Smooth muscle cell (in vitro differentiated cells): ENCODE measurements around the gene MYO9A. TPM values are rescaled to one million over a fixed set of nuclear protein-coding genes. Genes with fewer than 3 reads are reported as not detected.

Source experiments
- DNase-seq: peaks from one replicate; lab custom pipeline; 2025; ENCODE audit not compliant: unreplicated experiment; lab: John Stamatoyannopoulos, UW
- H2AFZ ChIP-seq: fragments of 200-600 bp; sonication (generic); 2 replicates; pipeline ENCODE4 v1.6.0; 2016; ENCODE audit warnings: antibody characterized with exemption, low read depth, mild to moderate bottlenecking
- H3F3A ChIP-seq: fragments of 200-600 bp; sonication (generic); 2 replicates; pipeline ENCODE4 v1.6.0; 2017; ENCODE audit warnings: antibody characterized with exemption, low read depth
- H3K27ac ChIP-seq: fragments of 200-600 bp; sonication (generic); 2 replicates; pipeline ENCODE4 v1.5.1; 2016; ENCODE audit warnings: low read depth, mild to moderate bottlenecking
- H3K27me3 ChIP-seq: fragments of 200-600 bp; sonication (generic); 2 replicates; pipeline ENCODE4 v1.6.1; 2016; ENCODE audit warnings: low read depth, mild to moderate bottlenecking
- H3K36me3 ChIP-seq: fragments of 200-600 bp; sonication (generic); 2 replicates; pipeline ENCODE4 v1.5.1; 2016; ENCODE audit warnings: low read depth
- H3K4me1 ChIP-seq: fragments of 200-600 bp; sonication (generic); 2 replicates; pipeline ENCODE4 v1.5.1; 2016; ENCODE audit warnings: low read depth
- H3K4me2 ChIP-seq: fragments of 200-600 bp; sonication (generic); 2 replicates; pipeline ENCODE4 v1.6.0; 2016; ENCODE audit warnings: mild to moderate bottlenecking
- H3K4me3 ChIP-seq: fragments of 200-600 bp; sonication (generic); 2 replicates; pipeline ENCODE4 v1.5.1; 2016; ENCODE audit warnings: mild to moderate bottlenecking
- H3K79me2 ChIP-seq: fragments of 200-600 bp; sonication (generic); 2 replicates; pipeline ENCODE4 v1.6.0; 2016; ENCODE audit warnings: low read depth, mild to moderate bottlenecking
- H3K9ac ChIP-seq: fragments of 200-600 bp; sonication (generic); 2 replicates; pipeline ENCODE4 v1.6.0; 2016; ENCODE audit warnings: low read depth
- H3K9me3 ChIP-seq: fragments of 200-600 bp; sonication (generic); replicated peaks from 2 replicates; pipeline ENCODE4 v1.5.1; 2016; ENCODE audit warnings: low read depth
- H4K20me1 ChIP-seq: fragments of 200-600 bp; sonication (generic); 2 replicates; pipeline ENCODE4 v1.6.0; 2016; ENCODE audit warnings: low read depth
- WGBS: methylation state at CpG from one replicate; pipeline ENCODE4 v1.1.7; 2016; ENCODE audit warnings: low lambda C conversion rate; 5-methylcytosine and 5-hydroxymethylcytosine counted together
- polyA plus RNA-seq: library from polyadenylated mRNA; unstranded; fragments of >200 nt; fragmentation: Nextera tagmentation; extraction: Ambion mirVana; gene quantifications from 2 replicates; pipeline ENCODE4 v1.2.1, GENCODE V29; 2016
- total RNA-seq: library from RNA; depleted of rRNA; stranded (reverse); fragments of >200 nt; gene quantifications from 2 replicates; pipeline ENCODE4 v1.2.3, GENCODE V29; 2014
- TF ChIP-seq, protein P1 (sequence below): fragments of 200-600 bp; sonication (generic); IDR thresholded peaks from 2 replicates; pipeline ENCODE4 v1.5.1; 2017; ENCODE audit warnings: borderline replicate concordance, mild to moderate bottlenecking, antibody characterized with exemption; ENCODE audit not compliant: insufficient read depth, poor library complexity, severe bottlenecking

Gene MYO9A
- total and polyA plus RNA-seq, 2 experiments from 2014 or later = 10.7 to 36.9 TPM

DNA sequence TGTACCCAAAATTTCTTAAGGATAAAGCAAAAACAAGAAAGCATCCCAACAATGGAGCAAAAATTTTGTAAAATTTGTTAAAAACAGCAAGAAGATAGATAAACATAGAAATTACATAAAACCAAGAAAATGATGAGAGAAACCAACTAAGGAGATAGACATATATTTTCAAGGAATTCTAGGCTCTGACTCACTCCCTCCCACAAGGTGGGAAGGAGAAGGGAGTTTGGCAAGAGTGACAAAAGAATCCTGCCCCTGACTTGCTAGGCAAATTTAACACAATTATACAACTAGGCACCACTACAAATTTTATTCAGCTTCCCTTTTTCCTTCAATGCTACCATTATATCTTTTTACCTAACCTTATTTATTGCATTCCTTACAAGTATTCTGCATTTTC is 70.9 kb downstream of the MYO9A start:
- TF ChIP-seq, protein P1, sequence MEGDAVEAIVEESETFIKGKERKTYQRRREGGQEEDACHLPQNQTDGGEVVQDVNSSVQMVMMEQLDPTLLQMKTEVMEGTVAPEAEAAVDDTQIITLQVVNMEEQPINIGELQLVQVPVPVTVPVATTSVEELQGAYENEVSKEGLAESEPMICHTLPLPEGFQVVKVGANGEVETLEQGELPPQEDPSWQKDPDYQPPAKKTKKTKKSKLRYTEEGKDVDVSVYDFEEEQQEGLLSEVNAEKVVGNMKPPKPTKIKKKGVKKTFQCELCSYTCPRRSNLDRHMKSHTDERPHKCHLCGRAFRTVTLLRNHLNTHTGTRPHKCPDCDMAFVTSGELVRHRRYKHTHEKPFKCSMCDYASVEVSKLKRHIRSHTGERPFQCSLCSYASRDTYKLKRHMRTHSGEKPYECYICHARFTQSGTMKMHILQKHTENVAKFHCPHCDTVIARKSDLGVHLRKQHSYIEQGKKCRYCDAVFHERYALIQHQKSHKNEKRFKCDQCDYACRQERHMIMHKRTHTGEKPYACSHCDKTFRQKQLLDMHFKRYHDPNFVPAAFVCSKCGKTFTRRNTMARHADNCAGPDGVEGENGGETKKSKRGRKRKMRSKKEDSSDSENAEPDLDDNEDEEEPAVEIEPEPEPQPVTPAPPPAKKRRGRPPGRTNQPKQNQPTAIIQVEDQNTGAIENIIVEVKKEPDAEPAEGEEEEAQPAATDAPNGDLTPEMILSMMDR = no peak
- Histone ChIP-seq H3K27me3 (no peaks in the 10 kb centered on the region), H3K9me3 (no peaks in the 10 kb centered on the region), H3K4me1 (no peaks in the 10 kb centered on the region), H4K20me1 (peaks cover 57% of the 10 kb centered on the region), H2AFZ (no peak overlapping the region), H3K27ac (no peak overlapping the region), H3K4me2 (no peak overlapping the region), H3K79me2 (peaks cover 3% of the 10 kb centered on the region), H3K9ac (no peak overlapping the region), H3K36me3 (peaks cover 4% of the 10 kb centered on the region), H3F3A (no peaks in the 10 kb centered on the region), H3K4me3 (no peak overlapping the region)
- DNase-seq = no peak

DNA sequence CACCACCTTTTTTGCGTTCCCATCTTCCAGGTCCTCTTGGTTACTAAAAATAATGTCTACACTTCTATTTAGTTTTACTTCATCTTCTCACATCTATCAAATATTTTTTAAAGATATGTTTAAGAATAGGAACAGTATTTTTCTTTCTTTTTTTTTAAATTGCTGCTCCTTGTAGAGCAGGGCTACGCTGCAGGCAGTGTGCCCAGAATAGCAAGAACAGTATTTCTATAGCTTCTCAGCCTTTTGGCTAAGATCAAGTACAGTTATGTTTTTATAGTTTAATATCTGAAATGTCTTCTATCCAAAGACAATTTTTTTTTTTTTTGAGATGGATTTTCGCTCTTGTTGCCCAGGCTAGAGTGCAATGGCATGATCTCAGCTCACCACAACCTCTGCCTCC is 73.0 kb downstream of the MYO9A start:
- Histone ChIP-seq H3K79me2 (peaks cover 3% of the 10 kb centered on the region), H3K4me3 (no peak overlapping the region), H3K9me3 (no peaks in the 10 kb centered on the region), H3K27ac (no peak overlapping the region), H3K27me3 (no peaks in the 10 kb centered on the region), H3K9ac (no peak overlapping the region), H3K36me3 (peaks cover 4% of the 10 kb centered on the region), H4K20me1 (peaks cover 44% of the 10 kb centered on the region), H3F3A (no peaks in the 10 kb centered on the region), H3K4me1 (no peaks in the 10 kb centered on the region), H2AFZ (no peak overlapping the region), H3K4me2 (no peak overlapping the region)
- WGBS = 98% methylated on average over 3 of the region's 3 CpGs
- DNase-seq = no peak
- TF ChIP-seq, protein P1 = no peak

DNA sequence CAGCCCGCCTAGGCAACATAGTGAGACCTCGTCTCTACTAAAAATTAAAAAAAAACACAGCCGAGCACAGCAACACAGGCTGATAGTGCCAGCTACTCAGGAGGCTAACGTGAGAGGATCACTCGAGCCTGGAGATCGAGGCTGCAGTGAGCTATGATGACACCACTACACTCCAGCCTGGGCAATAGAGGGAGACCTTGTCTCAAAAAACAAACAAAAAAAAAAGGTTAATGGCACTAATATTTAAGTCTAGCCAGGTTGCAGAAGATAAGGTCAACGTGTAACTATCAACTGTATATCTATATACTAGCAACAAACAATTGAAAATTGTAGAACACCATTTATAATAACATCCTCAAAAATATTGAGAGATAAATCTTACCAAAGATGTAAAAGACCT is 75.1 kb downstream of the MYO9A start:
- H3K4me2 ChIP-seq = no peak overlapping the region
- H3K4me1 ChIP-seq = no peaks in the 10 kb centered on the region
- TF ChIP-seq, protein P1 = no peak
- DNase-seq = no peak
- peaks cover 4% of the 10 kb centered on the region for H3K36me3 ChIP-seq
- H3K79me2 ChIP-seq = peaks cover 20% of the 10 kb centered on the region
- no peaks in the 10 kb centered on the region for H3K9me3 ChIP-seq
- no peaks in the 10 kb centered on the region for H3F3A ChIP-seq
- no peaks in the 10 kb centered on the region for H3K27me3 ChIP-seq
- no peak overlapping the region for H3K4me3 ChIP-seq
- no peak overlapping the region for H3K27ac ChIP-seq
- H4K20me1 ChIP-seq = peaks cover 27% of the 10 kb centered on the region
- H3K9ac ChIP-seq = no peak overlapping the region
- WGBS = 93% methylated on average over 7 of the region's 7 CpGs
- H2AFZ ChIP-seq = no peak overlapping the region

DNA sequence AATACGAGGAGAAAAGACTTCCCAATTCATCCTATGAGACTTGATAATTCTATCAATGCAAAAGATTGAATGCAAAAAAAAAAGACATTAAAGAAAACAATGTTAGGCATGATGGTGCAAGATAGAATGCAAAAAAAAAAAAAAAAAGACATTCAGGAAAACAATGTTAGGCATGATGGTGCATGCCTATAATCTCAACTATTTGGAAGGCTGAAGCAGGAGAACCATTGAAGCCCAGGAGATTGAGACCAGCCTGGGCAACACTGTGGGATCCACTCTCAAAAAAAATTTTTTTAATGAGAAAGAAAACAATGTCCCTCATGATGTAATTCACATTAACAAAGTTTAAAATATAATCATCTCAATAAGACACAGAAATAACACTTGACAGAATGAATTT is 75.9 kb downstream of the MYO9A start:
- TF ChIP-seq, protein P1 = no peak
- Histone ChIP-seq H3K27me3 (no peaks in the 10 kb centered on the region), H2AFZ (no peak overlapping the region), H3K4me3 (no peak overlapping the region), H3K9me3 (peaks cover 2% of the 10 kb centered on the region), H3K9ac (no peak overlapping the region), H3K4me2 (no peak overlapping the region), H3F3A (no peaks in the 10 kb centered on the region), H3K27ac (no peak overlapping the region), H3K4me1 (no peaks in the 10 kb centered on the region), H3K36me3 (peaks cover 4% of the 10 kb centered on the region), H3K79me2 (peaks cover 20% of the 10 kb centered on the region), H4K20me1 (peaks cover 20% of the 10 kb centered on the region)
- DNase-seq = no peak
- WGBS = 95% methylated on average over 1 of the region's 1 CpG
